Sigmoid colon (tissue), 7 donors: ENCODE measurements around the gene C1orf116. TPM values are rescaled to one million over a fixed set of nuclear protein-coding genes. Genes with fewer than 3 reads are reported as not detected.

Source experiments
- DNase-seq: peaks from one replicate; pipeline ENCODE4 v3.0.0-alpha.2; 2019
- H3K27ac ChIP-seq, 4 donors: fragments of 200-600 bp; sonication (generic); one replicate each; pipeline ENCODE4 v1.5.1; 2016 to 2019; ENCODE audit warnings: mild to moderate bottlenecking in 1 of 4
- H3K27me3 ChIP-seq, 3 donors: fragments of 200-600 bp; sonication (generic); one replicate each; pipeline ENCODE4 v1.5.1; 2019; ENCODE audit warnings: mild to moderate bottlenecking in 1 of 3
- H3K36me3 ChIP-seq, 4 donors: fragments of 200-600 bp; sonication (generic); one replicate each; pipeline ENCODE4 v1.5.1; 2016 to 2019
- H3K4me1 ChIP-seq, 4 donors: fragments of 200-600 bp; sonication (generic); one replicate each; pipeline ENCODE4 v1.5.1; 2017 to 2019
- H3K4me3 ChIP-seq, 4 donors: fragments of 200-600 bp; sonication (generic); one replicate each; pipeline ENCODE4 v1.5.1; 2017 to 2019; ENCODE audit warnings: mild to moderate bottlenecking in 2 of 4, moderate library complexity in 1 of 4
- H3K9me3 ChIP-seq, 4 donors: fragments of 200-600 bp in 3 of 4; sonication (generic) in 3 of 4; one replicate each; pipeline versions ENCODE4 v1.5.1 to v1.6.1; 2013 to 2019
- CTCF ChIP-seq, 4 experiments: fragments of 450-650 bp in 3 of 4; fragments of 200-600 bp in 1 of 4; IDR thresholded peaks; one replicate each; pipeline ENCODE4 v1.5.1; 2016 to 2019; ENCODE audit warnings: antibody characterized with exemption in 4 of 4, mild to moderate bottlenecking in 3 of 4, moderate library complexity in 2 of 4
- EP300 ChIP-seq, 4 donors: sonication (generic); formaldehyde crosslinking; IDR thresholded peaks; one replicate each; pipeline ENCODE4 v1.6.1; 2017; ENCODE audit warnings: antibody characterized with exemption in 4 of 4
- POLR2A ChIP-seq, 2 donors: fragments of 450-650 bp; IDR thresholded peaks; one replicate each; pipeline ENCODE4 v1.6.1; 2016; ENCODE audit warnings: antibody characterized with exemption in 2 of 2, mild to moderate bottlenecking in 2 of 2, moderate library complexity in 2 of 2
- POLR2AphosphoS5 ChIP-seq, 4 donors: sonication (generic); formaldehyde crosslinking; IDR thresholded peaks; one replicate each; pipeline ENCODE4 v1.6.1; 2017; ENCODE audit warnings: antibody characterized with exemption in 4 of 4
- WGBS, 2 donors: extraction: QIAGEN DNeasy Blood & Tissue Kit; methylation state at CpG; one replicate each; pipeline ENCODE4 v1.1.7; 2013; 5-methylcytosine and 5-hydroxymethylcytosine counted together
- intact Hi-C: fragments of 100-400 bp; cut with DNase I; formaldehyde crosslinking; loops from one replicate; pipeline ENCODE4 v1.15.1; 2023
- polyA plus RNA-seq, 3 donors: library from polyadenylated mRNA; stranded (reverse); fragments of 200-250 nt; gene quantifications; one replicate each; pipeline ENCODE4 v1.2.3, GENCODE V29; 2013
- total RNA-seq, 4 donors: library from RNA; depleted of rRNA; stranded (reverse); fragments of >200 nt; gene quantifications; one replicate each; pipeline ENCODE4 v1.1.0, GENCODE V29; 2016
- donor health status: healthy with polysubstance abuse.
- donor health status: Bipolar disorder and iron deficiency.
- donor health status: healthy.

The C1orf116 gene
- total and polyA plus RNA-seq, 7 donors: 0.14 to 22.4 (median 4.1) TPM; not detected in 1

GRCh38 chr1:207034208-207034607, 1.7 kb upstream of the C1orf116 start:
- Histone ChIP-seq H3K4me1 (no peaks in the 10 kb centered on the region), H3K27ac (no peak overlapping the region), H3K36me3 (no peaks in the 10 kb centered on the region), H3K9me3 (no peaks in the 10 kb centered on the region), H3K27me3 (no peaks in the 10 kb centered on the region), H3K4me3 (no peak overlapping the region)
- WGBS, 2 donors: 24 to 57% methylated on average over 1 of the region's 1 CpG
- TF ChIP-seq CTCF (IDR thresholded peaks at IDR 0.05) (no peak), POLR2AphosphoS5 (IDR thresholded peaks at IDR 0.05) (no peak), EP300 (IDR thresholded peaks at IDR 0.05) (no peak), POLR2A (IDR thresholded peaks at IDR 0.05) (no peak)
- DNase-seq: no peak
- intact Hi-C loops: no loop called here

GRCh38 chr1:207033302-207033701, 746 bp upstream of the C1orf116 start:
- no peaks in the 10 kb centered on the region for H3K36me3 ChIP-seq
- no peak for DNase-seq
- 29 to 69% methylated on average over 2 of the region's 2 CpGs for WGBS, 2 donors
- intact Hi-C loops: no loop called here
- H3K4me1 ChIP-seq: no peaks in the 10 kb centered on the region
- no peak overlapping the region for H3K4me3 ChIP-seq
- TF ChIP-seq CTCF (IDR thresholded peaks at IDR 0.05): no peak
- H3K27me3 ChIP-seq: no peaks in the 10 kb centered on the region
- no peaks in the 10 kb centered on the region for H3K9me3 ChIP-seq
- H3K27ac ChIP-seq: no peak overlapping the region

DNA sequence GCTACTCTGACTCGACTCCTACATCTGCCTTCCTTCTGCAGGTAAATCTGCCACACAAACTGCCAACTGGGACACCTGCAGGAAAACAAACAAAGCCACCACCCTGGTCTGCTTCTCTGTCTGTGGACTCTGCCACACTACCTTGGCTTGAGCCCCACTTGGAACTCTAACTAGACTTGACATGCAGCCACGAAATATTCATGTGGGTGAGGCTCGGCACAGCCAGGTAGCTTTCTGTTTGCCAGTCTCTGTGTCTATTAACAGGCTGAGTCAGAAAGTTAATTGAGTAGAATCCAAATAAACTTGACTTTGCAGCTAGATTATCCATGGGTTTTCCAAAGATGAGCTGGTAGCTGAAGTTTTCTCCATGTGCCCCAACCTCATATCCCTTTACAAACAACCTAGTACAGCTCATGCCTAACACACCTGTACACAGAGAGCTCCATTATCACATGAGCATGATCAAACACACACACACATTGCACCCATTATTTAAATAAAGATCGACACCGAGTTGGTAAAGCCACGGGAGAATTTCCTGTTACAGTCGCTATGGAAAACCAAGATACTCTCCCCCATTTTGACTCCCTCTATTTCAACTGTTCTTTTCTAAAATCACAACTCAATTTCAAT, 808 bp downstream of the C1orf116 start:
- Histone ChIP-seq H3K4me3 (no peak overlapping the region), H3K27me3 (no peaks in the 10 kb centered on the region), H3K9me3 (no peaks in the 10 kb centered on the region), H3K27ac (no peak overlapping the region), H3K4me1 (peaks cover 0 to under 1% (median 0%) of the 10 kb centered on the region in 4 donors), H3K36me3 (no peaks in the 10 kb centered on the region)
- TF ChIP-seq POLR2AphosphoS5 (IDR thresholded peaks at IDR 0.05) (no peak), EP300 (IDR thresholded peaks at IDR 0.05) (no peak), POLR2A (IDR thresholded peaks at IDR 0.05) (peak in 1 of 2 donors; percentile 23)
- DNase-seq: no peak
- intact Hi-C loops: no loop called here
- 16 to 63% methylated on average over 7 of the region's 7 CpGs for WGBS, 2 donors

DNA sequence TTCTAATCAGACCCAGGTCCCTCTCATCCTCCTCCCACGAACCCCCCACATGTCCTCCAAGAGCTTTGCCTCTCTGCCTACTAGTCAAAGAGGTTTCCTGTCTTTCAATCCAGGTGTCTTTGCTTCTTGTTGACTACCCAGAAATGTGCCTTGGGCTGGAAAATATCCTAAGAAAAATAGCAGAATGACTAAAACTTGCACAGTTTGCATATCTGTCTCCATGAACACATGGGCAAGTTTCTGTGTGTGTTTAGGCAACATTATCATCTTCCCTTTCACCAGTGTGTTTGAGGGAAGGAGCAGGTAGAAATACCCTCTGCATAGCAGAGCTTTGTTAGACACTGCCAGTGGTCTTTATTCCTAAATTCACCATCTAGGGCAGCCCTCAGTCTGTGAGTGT, 1.5 kb downstream of the C1orf116 start:
- no peaks in the 10 kb centered on the region for H3K9me3 ChIP-seq
- WGBS, 2 donors: 6 to 64% methylated on average over 1 of the region's 1 CpG
- no peaks in the 10 kb centered on the region for H3K36me3 ChIP-seq
- H3K27me3 ChIP-seq: no peaks in the 10 kb centered on the region
- no peak for DNase-seq
- intact Hi-C loops: no loop called here
- H3K27ac ChIP-seq: no peak overlapping the region
- TF ChIP-seq POLR2A (IDR thresholded peaks at IDR 0.05): no peak
- TF ChIP-seq EP300 (IDR thresholded peaks at IDR 0.05): no peak
- TF ChIP-seq CTCF (IDR thresholded peaks at IDR 0.05): no peak
- no peak for TF ChIP-seq POLR2AphosphoS5 (IDR thresholded peaks at IDR 0.05)
- H3K4me3 ChIP-seq: no peak overlapping the region
- H3K4me1 ChIP-seq: peaks cover 0 to 8% (median 4%) of the 10 kb centered on the region in 4 donors

DNA sequence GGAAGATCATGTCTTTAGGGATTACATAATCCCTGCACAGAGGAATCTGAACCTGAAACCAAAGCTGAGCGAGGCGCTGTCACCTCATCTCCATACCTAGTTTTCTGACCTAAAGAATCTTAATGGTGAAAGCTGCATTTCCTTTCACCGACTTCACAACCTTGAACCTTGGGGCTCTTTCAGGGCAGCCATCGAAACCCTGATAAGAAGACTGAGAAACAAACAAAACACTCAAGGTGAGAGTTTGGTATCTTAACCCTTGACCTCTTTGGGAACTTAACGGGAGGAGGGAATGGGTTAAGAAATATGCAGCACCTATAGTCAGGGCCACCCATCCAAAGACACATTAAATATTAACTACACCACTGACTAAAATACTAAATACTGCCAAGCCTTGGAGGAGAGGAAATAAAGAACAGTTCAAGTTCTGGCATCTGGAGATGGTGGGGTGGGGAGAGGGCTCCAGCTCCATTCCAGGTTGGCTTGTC, 2.0 kb downstream of the C1orf116 start:
- WGBS, 2 donors: 17 to 70% methylated on average over 5 of the region's 5 CpGs
- Histone ChIP-seq H3K27me3 (no peaks in the 10 kb centered on the region), H3K9me3 (no peaks in the 10 kb centered on the region), H3K4me3 (no peak overlapping the region), H3K36me3 (no peaks in the 10 kb centered on the region), H3K27ac (no peak overlapping the region), H3K4me1 (peaks cover 0 to 12% (median 8%) of the 10 kb centered on the region in 4 donors)
- DNase-seq: no peak
- intact Hi-C loops: no loop called here
- no peak for TF ChIP-seq CTCF (IDR thresholded peaks at IDR 0.05)
- no peak for TF ChIP-seq POLR2A (IDR thresholded peaks at IDR 0.05)
- TF ChIP-seq POLR2AphosphoS5 (IDR thresholded peaks at IDR 0.05): no peak
- no peak for TF ChIP-seq EP300 (IDR thresholded peaks at IDR 0.05)
